Activated B cell treated with CpG ODN at 0.5 μM for 24 hours (primary cell): ENCODE results near the gene RXRB. TPM values are rescaled to one million over a fixed set of nuclear protein-coding genes. Genes with fewer than 3 reads are reported as not detected.

Source experiments
- ATAC-seq: fragments of 200-7000 bp; cut with Tn5 transposase; one replicate; pipeline ENCODE4 v1.10.0; 2021; ENCODE audit warnings: low read depth, mild to moderate bottlenecking, moderate library complexity
- CTCF ChIA-PET: fragments of 350-600 bp; sonication (Branson Sonifier 250); formaldehyde crosslinking; loops from one replicate; lab custom pipeline; 2021; ENCODE audit warnings: antibody characterized with exemption; lab: Charles Lee
- POLR2A ChIA-PET: fragments of 350-600 bp; sonication (Branson Sonifier 250); formaldehyde crosslinking; loops from one replicate; lab custom pipeline; 2021; ENCODE audit warnings: antibody characterized with exemption; lab: Charles Lee
- DNase-seq: peaks from one replicate; pipeline ENCODE4 v3.0.0; 2022
- H3K27ac Mint-ChIP-seq: one replicate; pipeline ENCODE4 v1.8.0; 2020; ENCODE audit warnings: mixed read lengths
- H3K27me3 Mint-ChIP-seq: one replicate; pipeline ENCODE4 v1.8.0; 2021; ENCODE audit warnings: mixed read lengths
- H3K36me3 Mint-ChIP-seq: one replicate; pipeline ENCODE4 v1.8.0; 2021; ENCODE audit warnings: low read depth, mixed read lengths
- H3K4me1 Mint-ChIP-seq: one replicate; pipeline ENCODE4 v1.8.0; 2021; ENCODE audit warnings: mixed read lengths
- H3K4me3 Mint-ChIP-seq: one replicate; pipeline ENCODE4 v1.8.0; 2020; ENCODE audit warnings: mild to moderate bottlenecking, mixed read lengths
- H3K9me3 Mint-ChIP-seq: one replicate; pipeline ENCODE4 v1.8.0; 2020; ENCODE audit warnings: mixed read lengths
- CTCF ChIP-seq: fragments of 200-600 bp; IDR thresholded peaks from one replicate; pipeline ENCODE4 v1.8.0; 2022; ENCODE audit warnings: antibody characterized with exemption, mild to moderate bottlenecking
- intact Hi-C: fragments of 100-400 bp; cut with micrococcal nuclease; formaldehyde crosslinking; loops from one replicate; pipeline ENCODE4 v1.15.1; 2024
- total RNA-seq: library from RNA; stranded (reverse); gene quantifications from 2 replicates; pipeline ENCODE4 v1.2.3, GENCODE V29; 2022

Gene RXRB
- total RNA-seq, 1 donor from 2014 or later, result 74.3 TPM

GRCh38 chr6:33217246-33217645 lies 16.8 kb upstream of the RXRB start:
- H3K27ac Mint-ChIP-seq, result no peak overlapping the region

GRCh38 chr6:33216117-33216649 lies 15.7 kb upstream of the RXRB start:
- POLR2A ChIA-PET, result no interaction called here
- DNase-seq, result no peak
- CTCF ChIA-PET, result no interaction called here
- Mint-ChIP-seq H3K9me3 (no peaks in the 10 kb centered on the region), H3K4me3 (no peak overlapping the region), H3K4me1 (peaks cover 18% of the 10 kb centered on the region), H3K27me3 (peaks cover 46% of the 10 kb centered on the region), H3K36me3 (peaks cover 10% of the 10 kb centered on the region), H3K27ac (no peak overlapping the region)
- intact Hi-C loops, result no loop called here
- TF ChIP-seq CTCF, result no peak
- ATAC-seq, result no peak

More at GRCh38 chr6:33217246-33217645, 16.8 kb upstream of the RXRB start:
- ATAC-seq (no peak), DNase-seq (no peak)
- no peak for TF ChIP-seq CTCF
- peaks cover 53% of the 10 kb centered on the region for H3K27me3 Mint-ChIP-seq
- no peaks in the 10 kb centered on the region for H3K9me3 Mint-ChIP-seq
- peaks cover 18% of the 10 kb centered on the region for H3K4me1 Mint-ChIP-seq
- CTCF ChIA-PET, result no interaction called here
- H3K36me3 Mint-ChIP-seq, result peaks cover 2% of the 10 kb centered on the region
- intact Hi-C loops, result no loop called here
- POLR2A ChIA-PET, result no interaction called here
- no peak overlapping the region for H3K4me3 Mint-ChIP-seq

GRCh38 chr6:33215271-33216116 lies 15.0 kb upstream of the RXRB start:
- DNase-seq (no peak), ATAC-seq (no peak)
- peaks cover 45% of the 10 kb centered on the region for H3K27me3 Mint-ChIP-seq
- ChIA-PET POLR2A (no interaction called here), CTCF (no interaction called here)
- intact Hi-C loops, result no loop called here
- H3K27ac Mint-ChIP-seq, result no peak overlapping the region
- peaks cover 18% of the 10 kb centered on the region for H3K4me1 Mint-ChIP-seq
- H3K4me3 Mint-ChIP-seq, result no peak overlapping the region
- H3K9me3 Mint-ChIP-seq, result no peaks in the 10 kb centered on the region
- no peak for TF ChIP-seq CTCF
- H3K36me3 Mint-ChIP-seq, result peaks cover 15% of the 10 kb centered on the region

GRCh38 chr6:33213989-33214335 lies 13.5 kb upstream of the RXRB start:
- CTCF ChIA-PET, result no interaction called here
- Mint-ChIP-seq H3K9me3 (no peaks in the 10 kb centered on the region), H3K36me3 (peaks cover 26% of the 10 kb centered on the region), H3K4me1 (peaks cover 22% of the 10 kb centered on the region), H3K27ac (no peak overlapping the region), H3K27me3 (peaks cover 38% of the 10 kb centered on the region), H3K4me3 (peak overlapping the region; percentile 67)
- TF ChIP-seq CTCF, result no peak
- no peak for DNase-seq
- intact Hi-C loops, result no loop called here
- no peak for ATAC-seq
- POLR2A ChIA-PET, result no interaction called here

GRCh38 chr6:33213166-33213988 lies 12.9 kb upstream of the RXRB start:
- H3K4me1 Mint-ChIP-seq, result peaks cover 26% of the 10 kb centered on the region
- intact Hi-C loops, result no loop called here
- peaks cover 26% of the 10 kb centered on the region for H3K36me3 Mint-ChIP-seq
- H3K4me3 Mint-ChIP-seq, result peak overlapping the region; percentile 67
- no peak for TF ChIP-seq CTCF
- H3K27ac Mint-ChIP-seq, result no peak overlapping the region
- peaks cover 34% of the 10 kb centered on the region for H3K27me3 Mint-ChIP-seq
- DNase-seq, result no peak
- ChIA-PET POLR2A (no interaction called here), CTCF (no interaction called here)
- H3K9me3 Mint-ChIP-seq, result no peaks in the 10 kb centered on the region
- peak; percentile 9 for ATAC-seq
